Measurements from ENCODE around the gene METTL23. TPM values are rescaled to one million over a fixed set of nuclear protein-coding genes. Genes with fewer than 3 reads are reported as not detected.

The METTL23 gene
- total and polyA plus RNA-seq, 4 donors, result 17.5 to 30.2 (median 27.0) TPM

DNA sequence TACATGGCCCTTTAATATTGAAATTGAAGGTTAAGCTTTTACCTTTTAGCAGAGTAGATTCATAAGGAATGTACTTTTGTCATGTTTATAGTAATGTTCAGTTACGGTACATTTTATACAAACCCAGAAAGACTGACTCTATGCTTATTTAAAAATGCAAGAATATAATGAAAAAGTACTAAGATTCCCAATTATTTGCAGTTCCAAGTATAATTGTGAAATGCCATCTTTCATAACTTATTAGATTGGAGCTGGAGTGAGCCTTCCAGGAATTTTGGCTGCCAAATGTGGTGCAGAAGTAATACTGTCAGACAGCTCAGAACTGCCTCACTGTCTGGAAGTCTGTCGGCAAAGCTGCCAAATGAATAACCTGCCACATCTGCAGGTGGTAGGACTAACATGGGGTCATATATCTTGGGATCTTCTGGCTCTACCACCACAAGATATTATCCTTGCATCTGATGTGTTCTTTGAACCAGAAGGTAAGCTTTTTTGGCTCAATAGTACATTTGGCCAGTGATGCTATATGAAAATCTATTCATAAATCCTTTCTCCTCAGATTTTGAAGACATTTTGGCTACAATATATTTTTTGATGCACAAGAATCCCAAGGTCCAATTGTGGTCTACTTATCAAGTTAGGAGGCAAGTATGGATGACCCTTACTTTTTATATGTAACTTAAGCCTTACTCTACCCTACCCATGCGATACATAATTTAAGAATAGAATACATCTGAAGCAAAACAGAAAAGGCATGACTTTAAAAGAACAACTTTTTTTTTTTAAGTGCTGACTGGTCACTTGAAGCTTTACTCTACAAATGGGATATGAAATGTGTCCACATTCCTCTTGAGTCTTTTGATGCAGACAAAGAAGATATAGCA, 6.3 kb downstream of the METTL23 start:
- no peak overlapping the region for H3K27ac ChIP-seq (ENCODE audit: low read depth, low read length)
- peaks cover 10% of the 10 kb centered on the region for H3K4me1 ChIP-seq (ENCODE audit: control insufficient read depth, insufficient read depth, low read length)
- DNase-seq (ENCODE audit: low read depth in 4 of 6, low spot score in 6 of 6), result no peak
- H3K4me3 ChIP-seq (ENCODE audit: low read depth, low read length), result no peak overlapping the region
- no peaks in the 10 kb centered on the region for H3K27me3 ChIP-seq (ENCODE audit: control insufficient read depth, insufficient read depth, low read length)
- H3K36me3 ChIP-seq (ENCODE audit: control insufficient read depth, insufficient read depth, low read length), result peaks cover 21% of the 10 kb centered on the region
- H3K9me3 ChIP-seq (ENCODE audit: control insufficient read depth, insufficient read depth, low read length), result no peaks in the 10 kb centered on the region
- WGBS (ENCODE audit: insufficient coverage), result 50% methylated on average over 1 of the region's 3 CpGs

DNA sequence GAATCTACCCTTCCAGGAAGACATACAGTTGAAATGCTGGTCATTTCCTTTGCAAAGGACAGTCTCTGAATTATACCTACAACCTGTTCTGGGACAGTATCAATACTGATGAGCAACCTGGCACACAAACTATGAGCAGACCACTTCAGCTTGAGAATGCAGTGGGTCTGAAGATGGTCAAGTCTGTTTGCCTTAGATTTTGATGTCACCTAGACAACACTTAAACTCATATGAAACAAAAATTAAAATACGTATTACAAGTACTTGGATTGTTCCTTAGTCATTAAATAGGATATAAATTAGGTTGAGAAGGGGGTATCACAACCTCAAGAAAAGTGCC, 6.9 kb downstream of the METTL23 start:
- no peak overlapping the region for H3K4me3 ChIP-seq (ENCODE audit: low read depth, low read length)
- no peaks in the 10 kb centered on the region for H3K27me3 ChIP-seq (ENCODE audit: control insufficient read depth, insufficient read depth, low read length)
- no peak overlapping the region for H3K27ac ChIP-seq (ENCODE audit: low read depth, low read length)
- WGBS (ENCODE audit: insufficient coverage), result no CpG with 5 or more reads among the region's 1 CpG
- H3K9me3 ChIP-seq (ENCODE audit: control insufficient read depth, insufficient read depth, low read length), result no peaks in the 10 kb centered on the region
- H3K4me1 ChIP-seq (ENCODE audit: control insufficient read depth, insufficient read depth, low read length), result peaks cover 8% of the 10 kb centered on the region
- DNase-seq (ENCODE audit: low read depth in 4 of 6, low spot score in 6 of 6), result no peak
- peaks cover 21% of the 10 kb centered on the region for H3K36me3 ChIP-seq (ENCODE audit: control insufficient read depth, insufficient read depth, low read length)

DNA sequence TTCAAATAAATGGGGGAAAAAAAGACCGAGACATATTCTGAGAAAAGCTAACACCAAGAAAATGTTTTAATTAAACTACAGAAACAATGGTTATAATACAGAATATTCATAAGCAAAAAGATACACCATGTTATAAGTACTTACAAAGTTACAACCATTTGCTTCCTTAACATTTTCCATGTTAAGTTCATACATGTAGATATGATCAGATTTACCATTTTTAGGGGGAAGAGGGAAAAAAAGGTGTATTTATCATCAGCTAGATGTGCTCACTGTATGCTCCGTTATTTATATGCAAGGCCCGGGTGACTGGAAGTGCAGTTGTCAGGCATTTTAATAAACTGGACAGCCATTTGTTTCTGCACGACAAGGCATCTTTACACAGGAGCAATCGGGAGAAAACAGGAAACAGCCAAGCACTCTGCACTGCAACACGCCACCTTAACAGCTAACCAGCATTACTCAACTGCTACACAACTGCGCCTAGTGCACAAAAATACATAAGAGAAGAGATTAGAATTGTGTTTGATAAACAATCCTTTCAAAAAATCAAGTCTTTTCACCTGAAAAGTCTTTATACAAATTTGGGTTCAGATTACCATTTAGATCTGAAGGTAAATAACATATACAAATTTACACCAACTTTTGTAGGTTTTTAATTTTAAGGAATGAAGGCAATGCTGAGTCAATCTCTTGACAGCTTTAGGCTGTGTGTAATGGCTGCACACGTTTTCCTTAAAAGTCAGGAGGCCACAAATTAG, 7.6 kb downstream of the METTL23 start:
- Histone ChIP-seq H3K36me3 (ENCODE audit: control insufficient read depth, insufficient read depth, low read length) (peaks cover 21% of the 10 kb centered on the region), H3K27ac (ENCODE audit: low read depth, low read length) (no peak overlapping the region), H3K4me1 (ENCODE audit: control insufficient read depth, insufficient read depth, low read length) (peaks cover 8% of the 10 kb centered on the region), H3K27me3 (ENCODE audit: control insufficient read depth, insufficient read depth, low read length) (no peaks in the 10 kb centered on the region), H3K4me3 (ENCODE audit: low read depth, low read length) (peak overlapping the region; percentile 14), H3K9me3 (ENCODE audit: control insufficient read depth, insufficient read depth, low read length) (no peaks in the 10 kb centered on the region)
- WGBS (ENCODE audit: insufficient coverage), result 20% methylated on average over 1 of the region's 8 CpGs
- DNase-seq (ENCODE audit: low read depth in 4 of 6, low spot score in 6 of 6), result no peak

DNA sequence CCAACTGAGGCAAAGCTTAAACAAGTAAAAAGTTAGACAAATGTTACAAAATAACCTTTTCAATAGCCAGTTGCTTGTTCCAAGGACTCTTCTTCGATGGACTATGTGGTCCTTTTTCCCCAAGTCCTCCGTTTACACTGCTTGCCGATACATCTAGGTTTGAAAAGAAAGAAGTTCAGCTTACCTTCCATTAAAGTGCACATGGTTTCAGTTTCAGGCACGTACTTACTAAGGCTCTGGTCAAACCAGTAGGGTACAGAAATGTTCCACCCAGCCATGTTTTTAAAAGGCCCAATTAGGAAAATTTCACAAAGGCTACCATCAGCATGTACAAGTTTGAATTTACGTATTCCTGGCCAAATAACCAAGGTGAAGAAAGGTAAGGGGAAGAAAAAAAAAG, 8.4 kb downstream of the METTL23 start:
- no peak overlapping the region for H3K27ac ChIP-seq (ENCODE audit: low read depth, low read length)
- peaks cover 21% of the 10 kb centered on the region for H3K36me3 ChIP-seq (ENCODE audit: control insufficient read depth, insufficient read depth, low read length)
- no peaks in the 10 kb centered on the region for H3K27me3 ChIP-seq (ENCODE audit: control insufficient read depth, insufficient read depth, low read length)
- H3K9me3 ChIP-seq (ENCODE audit: control insufficient read depth, insufficient read depth, low read length), result no peaks in the 10 kb centered on the region
- peak overlapping the region; percentile 100 for H3K4me3 ChIP-seq (ENCODE audit: low read depth, low read length)
- WGBS (ENCODE audit: insufficient coverage), result no CpG with 5 or more reads among the region's 5 CpGs
- peaks cover 11% of the 10 kb centered on the region for H3K4me1 ChIP-seq (ENCODE audit: control insufficient read depth, insufficient read depth, low read length)
- DNase-seq (ENCODE audit: low read depth in 4 of 6, low spot score in 6 of 6), result no peak

DNA sequence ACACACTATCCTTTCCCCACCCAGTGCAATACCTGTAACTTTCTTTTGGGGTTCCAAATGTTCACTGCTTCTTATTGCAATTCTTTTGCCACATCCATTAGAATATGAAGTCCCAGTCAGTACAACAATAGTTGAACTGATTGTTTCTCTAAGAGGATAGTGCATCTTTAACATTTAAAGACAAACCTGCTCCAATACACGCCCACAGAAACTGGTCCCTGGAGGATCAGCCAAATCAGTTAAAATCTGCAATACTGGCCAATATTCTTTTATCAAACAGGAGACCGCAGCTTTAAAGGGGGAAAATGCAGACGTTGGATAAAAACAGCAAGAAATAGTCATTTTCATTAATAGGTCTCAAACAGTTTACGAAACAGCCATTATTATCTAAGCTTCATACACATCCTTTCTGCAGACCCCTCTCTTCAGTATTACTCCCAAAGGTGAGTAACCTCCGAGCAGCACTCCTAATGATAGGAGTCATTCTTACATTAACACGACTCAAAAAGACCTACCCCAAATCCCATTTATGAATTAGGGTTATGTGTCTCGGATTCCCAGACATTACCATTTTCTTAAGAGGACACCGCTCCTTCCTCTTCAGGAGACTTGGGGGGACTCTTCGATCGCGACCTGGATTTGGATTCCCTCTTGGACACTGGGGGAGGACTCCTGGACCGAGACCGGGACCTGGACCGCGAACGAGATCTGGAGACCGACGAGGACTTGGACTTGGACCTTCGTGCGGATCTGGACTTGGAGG, 9.1 kb downstream of the METTL23 start:
- Histone ChIP-seq H3K27ac (ENCODE audit: low read depth, low read length) (peak overlapping the region; percentile 100), H3K9me3 (ENCODE audit: control insufficient read depth, insufficient read depth, low read length) (no peaks in the 10 kb centered on the region), H3K36me3 (ENCODE audit: control insufficient read depth, insufficient read depth, low read length) (peaks cover 18% of the 10 kb centered on the region), H3K27me3 (ENCODE audit: control insufficient read depth, insufficient read depth, low read length) (no peaks in the 10 kb centered on the region), H3K4me3 (ENCODE audit: low read depth, low read length) (peak overlapping the region; percentile 100), H3K4me1 (ENCODE audit: control insufficient read depth, insufficient read depth, low read length) (peaks cover 11% of the 10 kb centered on the region)
- DNase-seq (ENCODE audit: low read depth in 4 of 6, low spot score in 6 of 6), result no peak
- WGBS (ENCODE audit: insufficient coverage), result 0% methylated on average over 15 of the region's 20 CpGs

DNA sequence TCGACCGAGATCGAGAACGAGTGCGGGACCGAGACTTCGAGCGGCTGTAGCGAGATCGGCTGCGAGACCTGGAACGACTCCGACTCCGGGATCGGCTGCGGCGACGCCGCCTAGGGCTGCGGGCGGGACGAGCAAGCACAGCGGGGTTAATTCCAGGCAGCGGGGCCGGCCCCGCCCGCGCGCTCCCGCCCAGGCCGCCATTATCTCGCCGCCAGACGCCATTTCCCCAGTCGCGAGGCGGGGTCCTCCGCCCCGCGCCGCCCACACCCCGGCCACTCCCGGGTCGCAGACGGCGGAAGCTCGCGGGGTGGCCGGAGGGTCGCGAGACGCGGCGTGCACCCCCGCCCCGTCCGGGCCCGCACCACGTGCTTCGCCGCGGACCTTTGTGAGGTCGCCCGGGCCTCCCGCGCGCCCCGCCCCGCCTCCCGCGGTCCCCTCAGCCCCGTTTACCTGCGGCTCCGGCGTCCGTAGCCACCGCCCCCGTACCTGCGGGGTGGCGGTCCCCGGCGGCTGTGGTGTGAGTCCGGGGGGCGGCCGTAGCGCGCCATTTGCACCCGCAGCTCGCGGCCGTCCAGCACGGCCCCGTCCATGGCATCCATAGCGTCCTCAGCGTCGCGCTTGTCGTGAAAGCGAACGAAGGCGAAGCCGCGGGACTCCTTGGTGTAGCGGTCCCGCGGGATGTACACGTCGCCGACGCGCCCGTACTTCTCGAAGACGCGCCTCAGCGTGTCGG, 9.9 kb downstream of the METTL23 start:
- Histone ChIP-seq H3K4me1 (ENCODE audit: control insufficient read depth, insufficient read depth, low read length) (peaks cover 11% of the 10 kb centered on the region), H3K27ac (ENCODE audit: low read depth, low read length) (peak overlapping the region; percentile 100)
- 0% methylated on average over 117 of the region's 117 CpGs for WGBS (ENCODE audit: insufficient coverage)

DNA sequence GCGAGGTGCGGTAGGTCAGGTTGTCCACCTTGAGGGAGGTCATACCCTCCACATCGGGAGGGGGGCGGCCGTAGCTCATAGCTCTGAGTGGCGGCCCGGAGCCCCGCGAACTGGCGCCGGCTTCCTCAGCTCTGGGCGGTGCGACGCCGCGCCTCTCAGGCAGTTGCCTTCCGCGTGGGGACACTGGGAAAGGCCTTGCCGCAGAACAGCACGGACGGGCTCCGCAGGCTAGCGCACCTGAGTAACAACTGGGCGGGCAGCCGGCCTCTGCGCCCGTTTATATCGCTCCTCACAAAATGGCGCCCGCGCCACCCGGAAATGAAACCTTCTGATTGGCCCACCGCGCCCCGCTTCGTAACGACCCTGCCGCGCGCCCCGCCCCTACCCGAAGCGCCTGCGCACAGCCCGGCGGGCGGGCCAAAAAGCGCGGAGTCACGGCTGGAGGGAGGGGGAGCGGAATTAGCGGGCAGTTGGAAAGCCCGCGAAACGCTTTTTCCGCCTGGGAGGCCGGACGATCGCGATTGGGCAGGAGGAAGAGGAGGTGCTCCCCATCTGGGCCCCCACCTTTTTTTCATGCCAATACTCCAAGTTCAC, 10.5 kb downstream of the METTL23 start, which contains the start of gene SRSF2:
TSS of gene SRSF2 (minus strand) at position 250 of the 594 bp plus-strand sequence. CDS start at position 79, 171 bp downstream.
- WGBS (ENCODE audit: insufficient coverage), result 0% methylated on average over 60 of the region's 60 CpGs
- DNase-seq (ENCODE audit: low read depth in 4 of 6, low spot score in 6 of 6), result peak; percentile 93 to 99 (median 97)
- Histone ChIP-seq H3K27me3 (ENCODE audit: control insufficient read depth, insufficient read depth, low read length) (no peaks in the 10 kb centered on the region), H3K4me3 (ENCODE audit: low read depth, low read length) (peak within 1 kb of the TSS; percentile 100), H3K36me3 (ENCODE audit: control insufficient read depth, insufficient read depth, low read length) (peaks cover 17% of the 10 kb centered on the region), H3K9me3 (ENCODE audit: control insufficient read depth, insufficient read depth, low read length) (no peaks in the 10 kb centered on the region), H3K27ac (ENCODE audit: low read depth, low read length) (peak within 1 kb of the TSS; percentile 100), H3K4me1 (ENCODE audit: control insufficient read depth, insufficient read depth, low read length) (peaks cover 9% of the 10 kb centered on the region)

More for the DNA sequence above, 9.9 kb downstream of the METTL23 start:
- peak overlapping the region; percentile 100 for H3K4me3 ChIP-seq (ENCODE audit: low read depth, low read length)
- H3K9me3 ChIP-seq (ENCODE audit: control insufficient read depth, insufficient read depth, low read length), result no peaks in the 10 kb centered on the region
- peak in 4 of 6 donors; percentile 52 to 90 (median 76) for DNase-seq (ENCODE audit: low read depth in 4 of 6, low spot score in 6 of 6)
- H3K27me3 ChIP-seq (ENCODE audit: control insufficient read depth, insufficient read depth, low read length), result no peaks in the 10 kb centered on the region
- H3K36me3 ChIP-seq (ENCODE audit: control insufficient read depth, insufficient read depth, low read length), result peaks cover 18% of the 10 kb centered on the region

DNA sequence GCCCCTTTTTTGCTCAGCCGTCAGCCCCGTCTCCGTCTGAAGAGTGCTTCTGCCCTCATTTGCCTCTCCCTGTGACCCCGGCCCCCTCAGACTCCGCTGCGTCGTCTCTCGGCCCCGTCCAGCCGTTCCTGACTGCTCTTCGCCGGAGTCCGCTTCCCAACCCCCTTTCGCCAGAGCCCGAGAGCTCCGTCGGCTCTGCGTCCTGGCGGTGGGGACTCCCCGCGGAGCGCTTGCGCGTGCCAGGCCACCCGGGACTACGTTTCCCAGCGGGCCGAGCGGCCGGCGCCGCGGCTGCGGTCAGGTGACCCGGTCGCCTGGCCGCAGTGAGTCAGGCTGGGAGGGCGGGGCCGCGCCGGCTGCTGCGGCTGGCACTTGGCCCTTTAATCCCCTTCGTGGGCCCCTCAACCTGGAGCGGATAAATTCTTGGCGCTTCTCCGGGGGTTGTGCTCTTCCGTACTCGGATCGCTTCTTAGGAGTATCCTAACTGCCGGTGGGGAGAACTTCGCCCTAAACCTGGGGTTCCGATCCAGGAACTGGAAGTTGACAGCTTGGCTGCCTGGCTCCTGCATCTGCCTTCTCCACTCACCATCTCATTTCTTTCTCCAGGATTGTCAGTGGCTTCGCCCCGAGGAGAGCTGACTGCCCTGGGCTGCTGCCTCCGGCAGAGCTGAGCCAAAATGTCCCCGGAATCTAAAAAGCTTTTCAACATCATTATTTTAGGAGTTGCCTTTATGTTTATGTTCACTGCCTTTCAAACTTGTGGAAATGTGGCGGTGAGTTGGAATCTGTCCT, 11.2 kb downstream of the METTL23 start, which contains the start of gene MFSD11:
TSS of gene MFSD11 (plus strand) at position 444 of the 792 bp plus-strand sequence. CDS start at position 678, 234 bp downstream.
- whole genome bisulfite sequencing (ENCODE audit: insufficient coverage), result under 1% methylated on average over 52 of the region's 57 CpGs
- H3K9me3 ChIP-seq (ENCODE audit: control insufficient read depth, insufficient read depth, low read length), result no peaks in the 10 kb centered on the region
- peak within 1 kb of the TSS; percentile 100 for H3K27ac ChIP-seq (ENCODE audit: low read depth, low read length)
- H3K27me3 ChIP-seq (ENCODE audit: control insufficient read depth, insufficient read depth, low read length), result no peaks in the 10 kb centered on the region
- DNase-seq (ENCODE audit: low read depth in 4 of 6, low spot score in 6 of 6), result peak in 5 of 6 donors; percentile 84 to 97 (median 94)
- peaks cover 6% of the 10 kb centered on the region for H3K4me1 ChIP-seq (ENCODE audit: control insufficient read depth, insufficient read depth, low read length)
- peaks cover 19% of the 10 kb centered on the region for H3K36me3 ChIP-seq (ENCODE audit: control insufficient read depth, insufficient read depth, low read length)
- H3K4me3 ChIP-seq (ENCODE audit: low read depth, low read length), result peak within 1 kb of the TSS; percentile 100

Data from spinal cord (tissue), 10 donors.